HEK293T (cell line): ENCODE measurements around the gene EPSTI1.

Source experiments
- CTCF ChIA-PET: fragments of 350-600 bp; formaldehyde crosslinking; extraction: SDS; loops from one replicate; lab custom pipeline; 2021; ENCODE audit warnings: antibody characterized with exemption, inconsistent platforms; lab: Yijun Ruan, JAX
- POLR2A ChIA-PET: fragments of 350-600 bp; formaldehyde crosslinking; extraction: SDS; loops from one replicate; lab custom pipeline; 2020; ENCODE audit warnings: antibody characterized with exemption, inconsistent platforms; lab: Yijun Ruan, JAX
- DNase-seq: peaks from one replicate; pipeline ENCODE4 v3.0.0; 2012; ENCODE audit warnings: mixed read lengths; ENCODE audit errors: extremely low spot score
- ARNT ChIP-seq: fragments of 450-650 bp; IDR thresholded peaks from 2 replicates; pipeline ENCODE4 v1.6.1; 2017; ENCODE audit warnings: mild to moderate bottlenecking
- BHLHE40 ChIP-seq: fragments of 450-650 bp; IDR thresholded peaks from 2 replicates; pipeline ENCODE4 v1.6.1; 2016; ENCODE audit warnings: mild to moderate bottlenecking, moderate library complexity, borderline replicate concordance
- CTBP1 ChIP-seq: fragments of 450-650 bp; IDR thresholded peaks from 2 replicates; pipeline ENCODE4 v1.6.1; 2016; ENCODE audit warnings: borderline replicate concordance
- ELF4 ChIP-seq: fragments of 450-650 bp; IDR thresholded peaks from 2 replicates; pipeline ENCODE4 v1.6.1; 2017; ENCODE audit warnings: antibody characterized with exemption
- FOXA1 ChIP-seq: fragments of 450-650 bp; IDR thresholded peaks from 2 replicates; pipeline ENCODE4 v1.6.1; 2016; ENCODE audit warnings: mild to moderate bottlenecking
- FOXK2 ChIP-seq: fragments of 450-650 bp; IDR thresholded peaks from 2 replicates; pipeline ENCODE4 v1.6.1; 2016; ENCODE audit warnings: mild to moderate bottlenecking
- FOXM1 ChIP-seq: fragments of 450-650 bp; IDR thresholded peaks from 2 replicates; pipeline ENCODE4 v1.6.1; 2017; ENCODE audit warnings: mild to moderate bottlenecking, borderline replicate concordance
- HDGF ChIP-seq: fragments of 450-650 bp; IDR thresholded peaks from 2 replicates; pipeline ENCODE4 v1.6.1; 2017; ENCODE audit warnings: antibody characterized with exemption, borderline replicate concordance
- L3MBTL2 ChIP-seq: fragments of 450-650 bp; conservative IDR thresholded peaks from 2 replicates; pipeline ENCODE4 v1.6.1; 2016; ENCODE audit warnings: mild to moderate bottlenecking
- LEF1 ChIP-seq: fragments of 450-650 bp; IDR thresholded peaks from 2 replicates; pipeline ENCODE4 v1.6.1; 2017; ENCODE audit warnings: mild to moderate bottlenecking, borderline replicate concordance
- NFRKB ChIP-seq: fragments of 450-650 bp; IDR thresholded peaks from 2 replicates; pipeline ENCODE4 v1.6.1; 2016; ENCODE audit warnings: mild to moderate bottlenecking, moderate library complexity
- SP1 ChIP-seq: fragments of 450-650 bp; IDR thresholded peaks from 2 replicates; pipeline ENCODE4 v1.6.1; 2017
- SUZ12 ChIP-seq: fragments of 450-650 bp; IDR thresholded peaks from 2 replicates; pipeline ENCODE4 v1.6.1; 2016; ENCODE audit warnings: mild to moderate bottlenecking
- TARDBP ChIP-seq: fragments of 450-650 bp; IDR thresholded peaks from 2 replicates; pipeline ENCODE4 v1.6.1; 2016
- ZNF384 ChIP-seq: fragments of 450-650 bp; IDR thresholded peaks from 2 replicates; pipeline ENCODE4 v1.6.1; 2016
- TF ChIP-seq, protein P1 (sequence below): fragments of 450-650 bp; IDR thresholded peaks from 2 replicates; pipeline ENCODE4 v1.6.1; 2016

EPSTI1 gene

DNA sequence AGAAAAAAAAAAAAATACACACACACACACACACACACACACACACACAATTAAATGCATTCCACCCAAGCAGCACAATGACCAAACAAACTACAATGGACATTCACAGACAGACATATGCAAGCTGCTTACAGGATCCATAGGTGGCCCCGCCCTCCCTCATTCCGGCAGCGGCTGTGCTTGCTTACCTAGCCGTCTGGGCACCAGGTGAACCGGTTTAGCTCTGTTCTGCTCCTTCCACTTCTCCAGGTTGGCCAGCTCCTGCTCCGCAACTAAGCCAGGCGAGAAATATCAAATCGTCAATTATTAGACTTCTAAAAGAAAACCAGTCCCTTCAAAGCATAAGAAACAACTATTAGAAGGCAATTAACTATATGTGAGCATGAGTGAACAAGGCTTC is 23.1 kb downstream of the EPSTI1 start:
- no peak for TF ChIP-seq SP1
- no peak for TF ChIP-seq FOXA1
- TF ChIP-seq NFRKB, result no peak
- TF ChIP-seq, protein P1, sequence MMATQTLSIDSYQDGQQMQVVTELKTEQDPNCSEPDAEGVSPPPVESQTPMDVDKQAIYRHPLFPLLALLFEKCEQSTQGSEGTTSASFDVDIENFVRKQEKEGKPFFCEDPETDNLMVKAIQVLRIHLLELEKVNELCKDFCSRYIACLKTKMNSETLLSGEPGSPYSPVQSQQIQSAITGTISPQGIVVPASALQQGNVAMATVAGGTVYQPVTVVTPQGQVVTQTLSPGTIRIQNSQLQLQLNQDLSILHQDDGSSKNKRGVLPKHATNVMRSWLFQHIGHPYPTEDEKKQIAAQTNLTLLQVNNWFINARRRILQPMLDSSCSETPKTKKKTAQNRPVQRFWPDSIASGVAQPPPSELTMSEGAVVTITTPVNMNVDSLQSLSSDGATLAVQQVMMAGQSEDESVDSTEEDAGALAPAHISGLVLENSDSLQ, result no peak
- no peak for TF ChIP-seq TARDBP
- TF ChIP-seq FOXM1, result no peak
- no peak for TF ChIP-seq HDGF
- TF ChIP-seq CTBP1, result no peak
- no peak for TF ChIP-seq FOXK2
- TF ChIP-seq L3MBTL2, result no peak
- TF ChIP-seq ELF4, result no peak
- no peak for TF ChIP-seq SUZ12
- TF ChIP-seq LEF1, result no peak
- TF ChIP-seq ZNF384, result no peak
- TF ChIP-seq ARNT, result no peak
- DNase-seq, result no peak
- ChIA-PET CTCF (interaction anchor here (0.9 kb wide), 1 partner anchor 373 kb away, joined by 3 read pairs; no protein-coding TSS in a partner anchor), POLR2A (no interaction called here)

DNA sequence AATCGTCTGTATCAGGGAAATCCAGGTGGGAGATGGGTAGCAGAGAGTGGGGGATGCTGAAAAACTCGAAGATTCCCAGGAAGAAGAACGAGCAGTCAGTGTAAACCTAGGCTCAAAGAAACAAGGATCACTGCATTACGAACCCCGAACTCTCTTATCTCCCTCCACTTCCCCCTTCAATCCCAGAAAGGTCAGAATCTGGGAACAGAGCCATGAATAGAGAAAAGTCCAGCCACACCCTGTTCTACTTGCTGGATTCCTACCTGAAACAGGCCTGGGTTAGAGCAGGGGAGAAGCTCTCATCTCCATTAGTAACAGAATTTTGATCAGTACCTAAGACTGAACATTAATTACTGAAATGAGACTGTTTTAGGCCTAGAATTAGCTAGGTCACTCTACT is 24.4 kb downstream of the EPSTI1 start:
- POLR2A ChIA-PET, result no interaction called here
- TF ChIP-seq ARNT (no peak), ZNF384 (no peak), SP1 (no peak), TARDBP (no peak), BHLHE40 (no peak), L3MBTL2 (no peak), HDGF (no peak), SUZ12 (no peak), FOXK2 (no peak), NFRKB (no peak)
- TF ChIP-seq, protein P1, result no peak
- CTCF ChIA-PET, result no interaction called here

GRCh38 chr13:42965281-42965680 is 26.8 kb downstream of the EPSTI1 start:
- ChIA-PET CTCF (no interaction called here), POLR2A (no interaction called here)
- TF ChIP-seq TARDBP, result no peak
- TF ChIP-seq FOXK2, result no peak
- TF ChIP-seq NFRKB, result no peak
- no peak for TF ChIP-seq SP1
- no peak for TF ChIP-seq FOXA1
- no peak for TF ChIP-seq LEF1
- no peak for TF ChIP-seq SUZ12
- no peak for DNase-seq

More for the DNA sequence above, 24.4 kb downstream of the EPSTI1 start:
- DNase-seq, result no peak

DNA sequence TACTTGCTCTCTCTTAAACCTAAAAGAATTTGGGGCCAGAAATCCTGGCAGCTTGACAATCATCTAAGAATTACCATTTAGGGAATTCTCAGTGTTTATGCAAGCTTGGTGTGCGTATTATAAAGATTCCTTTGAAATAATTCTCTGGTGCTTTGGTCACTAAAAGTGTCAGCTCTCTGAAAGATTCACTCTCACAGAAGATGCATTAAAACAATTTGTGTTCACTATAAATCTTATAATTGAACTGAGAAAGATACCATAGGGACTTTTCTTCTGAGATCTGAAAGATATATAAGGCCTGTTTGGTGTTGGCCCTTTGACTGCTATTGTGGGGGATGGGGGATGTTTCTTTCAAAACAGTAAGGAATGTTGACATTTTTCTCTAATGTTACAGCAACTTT is 27.3 kb downstream of the EPSTI1 start:
- ChIA-PET CTCF (no interaction called here), POLR2A (no interaction called here)
- no peak for DNase-seq
- TF ChIP-seq BHLHE40, result no peak
- TF ChIP-seq ARNT, result no peak
- TF ChIP-seq FOXM1, result no peak
- TF ChIP-seq, protein P1, result no peak
- TF ChIP-seq FOXA1, result no peak
- TF ChIP-seq TARDBP, result no peak
- no peak for TF ChIP-seq NFRKB
- no peak for TF ChIP-seq HDGF
- TF ChIP-seq L3MBTL2, result no peak
- no peak for TF ChIP-seq LEF1
- TF ChIP-seq FOXK2, result no peak
- no peak for TF ChIP-seq ZNF384
- no peak for TF ChIP-seq CTBP1
- no peak for TF ChIP-seq SUZ12
- no peak for TF ChIP-seq ELF4

GRCh38 chr13:42959615-42960014 is 32.4 kb downstream of the EPSTI1 start:
- no peak for TF ChIP-seq BHLHE40
- no peak for TF ChIP-seq CTBP1
- TF ChIP-seq ELF4, result no peak
- no peak for TF ChIP-seq TARDBP
- TF ChIP-seq FOXM1, result no peak
- CTCF ChIA-PET, result no interaction called here
- no peak for DNase-seq
- POLR2A ChIA-PET, result no interaction called here

GRCh38 chr13:42957881-42958280 is 34.2 kb downstream of the EPSTI1 start:
- CTCF ChIA-PET, result no interaction called here
- no peak for DNase-seq
- no peak for TF ChIP-seq ZNF384
- TF ChIP-seq SUZ12, result no peak
- TF ChIP-seq CTBP1, result no peak
- TF ChIP-seq NFRKB, result no peak
- TF ChIP-seq ELF4, result no peak
- TF ChIP-seq LEF1, result no peak
- TF ChIP-seq ARNT, result no peak
- no peak for TF ChIP-seq L3MBTL2
- TF ChIP-seq HDGF, result no peak
- TF ChIP-seq, protein P1, result no peak
- no peak for TF ChIP-seq FOXK2
- TF ChIP-seq TARDBP, result no peak
- TF ChIP-seq FOXM1, result no peak
- TF ChIP-seq SP1, result no peak
- no peak for TF ChIP-seq FOXA1
- POLR2A ChIA-PET, result no interaction called here
